ENCODE data around the gene GNPTAB. TPM values are rescaled to one million over a fixed set of nuclear protein-coding genes. Genes with fewer than 3 reads are reported as not detected.

The GNPTAB gene
- total RNA-seq, 1 donor from 2014 or later = 25.9 TPM

DNA sequence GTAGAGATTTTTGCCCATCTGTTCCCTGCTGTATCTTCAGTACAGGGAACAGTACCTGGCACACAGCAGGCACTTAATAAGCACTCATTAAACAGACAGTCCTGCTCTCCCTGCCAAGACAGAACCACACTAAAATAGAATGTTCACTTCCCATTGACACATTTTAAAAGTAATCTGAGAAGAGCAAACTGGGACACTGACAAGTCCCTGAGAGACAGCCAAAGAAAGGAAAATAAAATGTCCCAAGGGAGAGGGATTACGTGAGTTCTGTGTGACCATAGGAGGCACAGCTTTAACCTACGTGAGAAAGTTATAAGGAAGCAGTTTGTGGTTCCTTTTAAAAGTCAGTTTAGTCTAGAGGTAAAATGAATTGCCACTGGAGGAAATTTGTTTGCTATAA lies 47.6 kb downstream of the GNPTAB start:
- no peak overlapping the region for H3K4me3 Mint-ChIP-seq (ENCODE audit: unreplicated experiment)
- peak overlapping the region; percentile 70 for H3K27ac Mint-ChIP-seq (ENCODE audit: unreplicated experiment)
- DNase-seq (ENCODE audit: low spot score) = no peak

DNA sequence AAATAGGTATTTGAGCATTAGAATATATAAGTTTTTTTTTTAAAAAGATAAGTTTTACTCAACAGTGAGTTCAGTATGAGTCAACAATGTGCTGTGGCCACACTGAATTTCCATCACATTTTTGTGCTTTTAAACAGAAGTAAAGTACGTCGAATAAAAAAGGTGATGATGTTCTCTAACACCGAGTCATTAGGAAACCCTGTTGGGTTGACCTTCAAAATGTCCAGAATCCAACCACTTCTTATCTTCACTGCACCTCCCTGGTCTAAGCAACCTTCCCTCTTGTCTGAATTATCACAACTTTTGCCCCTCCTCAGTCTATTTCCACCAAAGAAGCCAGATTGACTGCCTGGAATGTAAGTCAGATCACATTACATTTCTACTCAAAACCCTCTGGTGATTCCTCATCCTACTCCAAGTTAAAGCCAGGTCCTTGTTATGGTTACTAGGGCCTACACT lies 48.5 kb downstream of the GNPTAB start:
- DNase-seq (ENCODE audit: low spot score) = no peak
- Mint-ChIP-seq H3K4me1 (ENCODE audit: low read depth) (peaks cover 34% of the 10 kb centered on the region), H3K27ac (ENCODE audit: unreplicated experiment) (peak overlapping the region; percentile 70), H3K4me3 (ENCODE audit: unreplicated experiment) (no peak overlapping the region), H3K27me3 (ENCODE audit: low read depth) (no peaks in the 10 kb centered on the region), H3K36me3 (ENCODE audit: low read depth) (peaks cover 3% of the 10 kb centered on the region), H3K9me3 (ENCODE audit: low read depth) (no peaks in the 10 kb centered on the region)
- TF ChIP-seq, protein P1, sequence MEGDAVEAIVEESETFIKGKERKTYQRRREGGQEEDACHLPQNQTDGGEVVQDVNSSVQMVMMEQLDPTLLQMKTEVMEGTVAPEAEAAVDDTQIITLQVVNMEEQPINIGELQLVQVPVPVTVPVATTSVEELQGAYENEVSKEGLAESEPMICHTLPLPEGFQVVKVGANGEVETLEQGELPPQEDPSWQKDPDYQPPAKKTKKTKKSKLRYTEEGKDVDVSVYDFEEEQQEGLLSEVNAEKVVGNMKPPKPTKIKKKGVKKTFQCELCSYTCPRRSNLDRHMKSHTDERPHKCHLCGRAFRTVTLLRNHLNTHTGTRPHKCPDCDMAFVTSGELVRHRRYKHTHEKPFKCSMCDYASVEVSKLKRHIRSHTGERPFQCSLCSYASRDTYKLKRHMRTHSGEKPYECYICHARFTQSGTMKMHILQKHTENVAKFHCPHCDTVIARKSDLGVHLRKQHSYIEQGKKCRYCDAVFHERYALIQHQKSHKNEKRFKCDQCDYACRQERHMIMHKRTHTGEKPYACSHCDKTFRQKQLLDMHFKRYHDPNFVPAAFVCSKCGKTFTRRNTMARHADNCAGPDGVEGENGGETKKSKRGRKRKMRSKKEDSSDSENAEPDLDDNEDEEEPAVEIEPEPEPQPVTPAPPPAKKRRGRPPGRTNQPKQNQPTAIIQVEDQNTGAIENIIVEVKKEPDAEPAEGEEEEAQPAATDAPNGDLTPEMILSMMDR (IDR thresholded peaks at IDR 0.05) = no peak

More for the DNA sequence above, 47.6 kb downstream of the GNPTAB start:
- TF ChIP-seq, protein P1 (IDR thresholded peaks at IDR 0.05) = no peak
- Mint-ChIP-seq H3K4me1 (ENCODE audit: low read depth) (peaks cover 28% of the 10 kb centered on the region), H3K27me3 (ENCODE audit: low read depth) (no peaks in the 10 kb centered on the region), H3K36me3 (ENCODE audit: low read depth) (peaks cover 1% of the 10 kb centered on the region), H3K9me3 (ENCODE audit: low read depth) (no peaks in the 10 kb centered on the region)

DNA sequence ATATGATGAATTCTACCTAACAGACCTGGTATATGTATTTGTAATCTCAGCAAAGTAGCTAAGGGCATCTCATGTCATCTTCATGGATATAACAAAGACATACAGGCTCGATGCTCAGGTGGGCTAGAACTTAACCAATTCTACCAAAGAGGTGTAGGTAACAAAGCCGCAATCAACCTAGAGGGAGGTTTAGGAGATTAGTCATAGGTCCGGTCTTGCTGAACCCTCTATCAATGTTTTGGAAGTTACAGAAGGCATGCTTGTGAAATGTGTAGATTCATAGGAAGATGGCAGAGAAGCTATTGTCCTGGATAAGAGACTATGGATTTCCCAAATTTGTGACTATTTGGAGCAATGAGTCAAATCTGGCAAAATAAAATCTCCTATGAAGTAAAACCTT lies 48.9 kb downstream of the GNPTAB start:
- DNase-seq (ENCODE audit: low spot score) = no peak
- peaks cover 34% of the 10 kb centered on the region for H3K4me1 Mint-ChIP-seq (ENCODE audit: low read depth)
- no peaks in the 10 kb centered on the region for H3K9me3 Mint-ChIP-seq (ENCODE audit: low read depth)
- no peak overlapping the region for H3K4me3 Mint-ChIP-seq (ENCODE audit: unreplicated experiment)
- peaks cover 6% of the 10 kb centered on the region for H3K36me3 Mint-ChIP-seq (ENCODE audit: low read depth)
- H3K27ac Mint-ChIP-seq (ENCODE audit: unreplicated experiment) = no peak overlapping the region
- H3K27me3 Mint-ChIP-seq (ENCODE audit: low read depth) = no peaks in the 10 kb centered on the region
- TF ChIP-seq, protein P1 (IDR thresholded peaks at IDR 0.05) = no peak

DNA sequence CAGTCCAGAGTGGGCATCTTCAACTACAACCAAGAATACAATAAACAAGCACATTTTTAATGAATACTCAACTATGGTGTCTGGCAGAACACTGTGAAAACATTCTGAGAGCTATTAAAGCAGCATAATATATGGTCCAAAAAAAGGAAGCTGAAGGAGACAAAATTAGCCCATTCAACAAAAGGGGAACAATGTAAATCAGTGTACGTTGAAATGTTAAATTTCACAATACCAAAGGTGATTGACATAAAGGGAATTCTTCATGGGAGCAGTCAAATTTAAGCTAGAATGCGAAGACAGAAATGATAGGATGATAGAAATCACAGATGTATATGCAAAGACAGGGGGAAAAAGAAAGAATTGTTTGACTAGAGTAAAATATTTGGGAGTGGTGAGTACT lies 50.2 kb downstream of the GNPTAB start:
- H3K27ac Mint-ChIP-seq (ENCODE audit: unreplicated experiment) = no peak overlapping the region

DNA sequence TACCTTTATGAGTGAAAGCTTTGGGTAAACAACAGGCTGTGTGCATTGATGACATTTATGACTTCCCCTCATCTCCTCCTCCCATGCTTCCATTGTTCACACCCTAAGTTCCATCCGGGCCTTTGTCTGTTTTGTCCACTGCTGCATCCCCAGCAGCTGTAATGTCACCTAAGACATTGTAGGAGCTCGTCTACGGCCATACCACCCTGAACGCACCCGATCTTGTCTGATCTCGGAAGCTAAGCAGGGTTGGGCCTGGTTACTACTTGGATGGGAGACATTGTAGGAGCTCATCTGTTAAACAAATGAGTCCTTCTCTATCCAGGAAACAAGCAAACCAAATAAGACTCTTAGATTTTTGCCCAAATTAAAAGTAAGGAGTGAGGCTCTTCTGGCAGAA lies 51.1 kb downstream of the GNPTAB start:
- Mint-ChIP-seq H3K36me3 (ENCODE audit: low read depth) (peaks cover 5% of the 10 kb centered on the region), H3K4me3 (ENCODE audit: unreplicated experiment) (no peak overlapping the region), H3K9me3 (ENCODE audit: low read depth) (no peaks in the 10 kb centered on the region), H3K4me1 (ENCODE audit: low read depth) (peaks cover 27% of the 10 kb centered on the region), H3K27me3 (ENCODE audit: low read depth) (no peaks in the 10 kb centered on the region), H3K27ac (ENCODE audit: unreplicated experiment) (no peak overlapping the region)
- TF ChIP-seq, protein P1 (IDR thresholded peaks at IDR 0.05) = no peak
- no peak for DNase-seq (ENCODE audit: low spot score)

More for the DNA sequence above, 50.2 kb downstream of the GNPTAB start:
- Mint-ChIP-seq H3K9me3 (ENCODE audit: low read depth) (no peaks in the 10 kb centered on the region), H3K4me3 (ENCODE audit: unreplicated experiment) (no peak overlapping the region), H3K4me1 (ENCODE audit: low read depth) (peaks cover 29% of the 10 kb centered on the region), H3K27me3 (ENCODE audit: low read depth) (no peaks in the 10 kb centered on the region), H3K36me3 (ENCODE audit: low read depth) (peaks cover 6% of the 10 kb centered on the region)
- DNase-seq (ENCODE audit: low spot score) = no peak
- TF ChIP-seq, protein P1 (IDR thresholded peaks at IDR 0.05) = no peak

Measured in chondrocyte (in vitro differentiated cells).